Sigmoid colon (tissue), 4 donors: Measurements from ENCODE around the gene TPSB2.

Experiments used
- POLR2A ChIP-seq, 2 donors: fragments of 450-650 bp; IDR thresholded peaks; one replicate each; pipeline ENCODE4 v1.6.1; 2016; ENCODE audit warnings: antibody characterized with exemption in 2 of 2, mild to moderate bottlenecking in 2 of 2, moderate library complexity in 2 of 2
- POLR2AphosphoS5 ChIP-seq, 4 donors: sonication (generic); formaldehyde crosslinking; IDR thresholded peaks; one replicate each; pipeline ENCODE4 v1.6.1; 2017; ENCODE audit warnings: antibody characterized with exemption in 4 of 4
- TF ChIP-seq, protein P1 (sequence below), 4 experiments: fragments of 450-650 bp in 3 of 4; fragments of 200-600 bp in 1 of 4; IDR thresholded peaks; one replicate each; pipeline ENCODE4 v1.5.1; 2016 to 2019; ENCODE audit warnings: antibody characterized with exemption in 4 of 4, mild to moderate bottlenecking in 3 of 4, moderate library complexity in 2 of 4

DNA sequence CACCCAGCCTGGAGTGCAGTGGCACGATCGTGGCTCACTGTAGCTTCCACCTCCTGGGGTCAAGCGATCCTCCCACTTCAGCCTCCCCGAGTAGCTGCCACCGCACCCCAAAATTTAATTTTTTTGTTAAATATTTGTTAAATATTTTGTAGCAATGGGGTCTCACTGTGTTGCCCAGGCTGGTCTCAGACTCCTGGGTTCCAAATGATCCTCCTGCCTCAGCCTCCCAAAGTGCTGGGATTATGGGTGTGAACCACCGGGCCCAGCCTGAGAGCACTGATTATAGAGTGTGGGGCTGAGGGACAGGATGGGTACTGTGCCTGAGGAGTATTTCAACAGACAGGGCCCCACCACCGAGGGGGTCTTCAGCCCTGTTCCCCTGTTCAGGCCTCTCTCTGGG is 40.5 kb downstream of the TPSB2 start:
- TF ChIP-seq POLR2AphosphoS5 (IDR thresholded peaks at IDR 0.05) (no peak), POLR2A (IDR thresholded peaks at IDR 0.05) (no peak)
- TF ChIP-seq, protein P1, sequence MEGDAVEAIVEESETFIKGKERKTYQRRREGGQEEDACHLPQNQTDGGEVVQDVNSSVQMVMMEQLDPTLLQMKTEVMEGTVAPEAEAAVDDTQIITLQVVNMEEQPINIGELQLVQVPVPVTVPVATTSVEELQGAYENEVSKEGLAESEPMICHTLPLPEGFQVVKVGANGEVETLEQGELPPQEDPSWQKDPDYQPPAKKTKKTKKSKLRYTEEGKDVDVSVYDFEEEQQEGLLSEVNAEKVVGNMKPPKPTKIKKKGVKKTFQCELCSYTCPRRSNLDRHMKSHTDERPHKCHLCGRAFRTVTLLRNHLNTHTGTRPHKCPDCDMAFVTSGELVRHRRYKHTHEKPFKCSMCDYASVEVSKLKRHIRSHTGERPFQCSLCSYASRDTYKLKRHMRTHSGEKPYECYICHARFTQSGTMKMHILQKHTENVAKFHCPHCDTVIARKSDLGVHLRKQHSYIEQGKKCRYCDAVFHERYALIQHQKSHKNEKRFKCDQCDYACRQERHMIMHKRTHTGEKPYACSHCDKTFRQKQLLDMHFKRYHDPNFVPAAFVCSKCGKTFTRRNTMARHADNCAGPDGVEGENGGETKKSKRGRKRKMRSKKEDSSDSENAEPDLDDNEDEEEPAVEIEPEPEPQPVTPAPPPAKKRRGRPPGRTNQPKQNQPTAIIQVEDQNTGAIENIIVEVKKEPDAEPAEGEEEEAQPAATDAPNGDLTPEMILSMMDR (IDR thresholded peaks at IDR 0.05): no peak
